CD4-positive, alpha-beta T cell treated with Interleukin-21 for 1 hour (primary cell): Measurements from ENCODE around the gene TIMM17A.

ENCODE experiments used
- DNase-seq: peaks from one replicate; pipeline ENCODE4 v3.0.0-alpha.2; 2020

Gene TIMM17A

DNA sequence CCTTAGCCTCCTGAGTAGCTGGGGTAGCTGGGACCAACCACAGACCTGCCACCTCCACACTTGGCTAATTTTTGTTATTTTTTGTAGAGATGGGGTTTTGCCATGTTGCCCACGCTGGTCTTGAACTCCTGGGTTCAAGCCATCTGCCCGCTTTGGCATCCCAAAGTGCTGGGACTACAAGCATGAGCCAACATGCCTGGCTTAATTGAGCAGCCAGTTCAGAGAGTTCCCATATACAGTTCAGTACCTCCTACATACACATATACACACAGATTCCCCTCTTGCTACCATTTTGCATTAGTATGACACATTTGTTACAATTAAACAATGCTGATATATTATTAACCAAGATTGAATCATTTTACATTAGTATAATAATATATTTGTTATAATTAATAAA is 30.1 kb downstream of the TIMM17A start:
- no peak for DNase-seq

DNA sequence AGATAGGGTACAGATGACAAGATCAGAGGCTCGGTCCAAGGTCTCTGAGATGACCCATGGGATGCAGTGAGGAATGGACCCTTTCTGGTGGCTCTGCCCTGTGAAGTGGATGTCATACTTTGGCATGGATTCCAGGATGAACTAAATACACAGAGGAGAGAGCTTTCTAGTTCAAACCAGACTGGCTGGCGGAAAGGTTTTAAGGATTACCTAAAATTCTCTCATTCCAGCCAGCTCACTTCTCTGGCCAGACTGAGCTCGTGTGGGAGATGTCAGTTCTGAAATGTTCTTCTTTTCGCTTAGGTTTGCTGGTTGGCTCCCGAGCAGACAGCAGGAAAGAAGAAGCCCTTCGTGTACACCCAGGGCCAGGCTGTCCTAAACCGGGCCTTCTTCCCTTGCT is 33.3 kb downstream of the TIMM17A start:
- no peak for DNase-seq

DNA sequence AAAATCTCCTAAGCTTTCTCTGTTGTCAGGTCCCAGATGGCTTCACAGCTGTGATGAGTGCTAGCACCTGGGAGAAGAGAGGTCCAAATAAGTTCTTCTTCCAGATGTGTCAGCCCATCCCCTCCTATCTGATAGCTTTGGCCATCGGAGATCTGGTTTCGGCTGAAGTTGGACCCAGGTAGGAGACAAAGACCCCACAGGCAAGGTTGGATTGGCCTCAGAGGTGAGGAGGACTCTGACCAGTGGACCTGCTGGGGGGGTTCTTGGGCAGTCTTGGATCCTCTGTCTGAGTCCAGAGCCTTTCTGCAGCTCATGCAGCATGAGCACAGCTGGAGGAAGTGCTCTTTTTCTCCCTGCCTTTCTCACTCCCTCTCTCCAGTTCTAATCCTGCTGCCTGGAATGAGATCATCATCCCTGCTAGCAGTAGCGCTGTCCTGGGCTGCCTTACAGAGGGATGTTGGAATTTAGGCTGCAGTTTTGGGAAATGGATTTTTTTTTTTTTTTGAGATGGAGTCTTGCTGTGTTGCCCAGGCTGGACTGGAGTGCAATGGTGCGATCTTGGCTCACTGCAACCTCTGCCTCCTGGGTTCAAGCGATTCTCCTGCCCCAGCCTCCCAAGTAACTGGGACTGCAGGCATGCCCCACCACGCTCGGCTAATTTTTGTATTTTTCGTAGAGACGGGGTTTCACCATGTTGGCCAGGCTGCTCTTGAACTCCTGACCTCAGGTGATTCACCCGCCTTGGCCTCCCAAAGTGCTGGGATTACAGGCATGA is 34.2 kb downstream of the TIMM17A start:
- DNase-seq = no peak

DNA sequence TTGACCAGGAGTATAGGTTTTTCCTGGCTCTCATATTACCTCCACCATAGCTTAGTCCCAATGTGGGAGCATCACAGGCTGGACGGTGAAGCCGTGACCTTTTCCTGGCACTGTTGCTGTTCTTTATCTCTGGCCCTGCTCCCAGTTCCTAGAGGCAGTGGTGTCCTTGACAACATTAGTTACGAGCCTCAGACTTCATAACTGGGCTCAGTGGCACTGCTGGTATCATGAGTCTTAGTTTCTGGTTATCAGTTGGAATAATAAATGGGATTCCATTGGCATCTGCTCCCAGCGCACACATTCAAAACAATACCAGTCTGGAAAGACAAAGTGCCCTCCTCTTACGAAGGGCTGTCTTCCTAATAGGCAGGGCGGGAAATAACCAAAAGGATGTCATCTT is 35.1 kb downstream of the TIMM17A start:
- no peak for DNase-seq

DNA sequence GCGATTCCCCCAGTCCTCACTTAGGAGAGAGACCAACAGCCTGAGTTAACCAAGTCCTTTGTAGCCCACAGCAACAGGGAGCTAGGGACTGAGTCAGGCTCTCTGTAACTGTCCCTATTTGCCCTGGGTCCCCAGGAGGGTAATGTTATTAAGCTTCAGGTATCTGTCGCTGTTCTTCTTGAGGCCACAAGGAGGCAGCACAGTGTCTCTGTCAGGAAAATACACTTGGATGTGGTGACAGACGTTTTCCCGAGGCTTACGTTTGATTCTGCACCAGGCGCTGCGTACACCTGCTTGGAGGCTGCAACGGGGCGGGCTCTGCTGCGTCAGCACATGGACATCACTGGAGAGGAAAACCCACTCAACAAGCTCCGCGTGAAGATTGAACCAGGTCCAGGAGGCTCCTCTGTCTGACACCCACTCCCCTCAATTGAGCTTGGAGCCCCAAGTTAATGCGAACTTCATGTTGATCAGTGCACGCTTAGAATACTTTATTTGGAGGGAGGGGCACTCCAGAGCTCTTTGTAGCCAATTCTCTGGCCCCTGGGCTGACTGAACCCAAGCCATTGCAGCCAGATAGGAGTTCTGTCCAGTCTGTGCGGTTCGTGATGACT is 44.4 kb downstream of the TIMM17A start:
- peak; percentile 40 for DNase-seq

DNA sequence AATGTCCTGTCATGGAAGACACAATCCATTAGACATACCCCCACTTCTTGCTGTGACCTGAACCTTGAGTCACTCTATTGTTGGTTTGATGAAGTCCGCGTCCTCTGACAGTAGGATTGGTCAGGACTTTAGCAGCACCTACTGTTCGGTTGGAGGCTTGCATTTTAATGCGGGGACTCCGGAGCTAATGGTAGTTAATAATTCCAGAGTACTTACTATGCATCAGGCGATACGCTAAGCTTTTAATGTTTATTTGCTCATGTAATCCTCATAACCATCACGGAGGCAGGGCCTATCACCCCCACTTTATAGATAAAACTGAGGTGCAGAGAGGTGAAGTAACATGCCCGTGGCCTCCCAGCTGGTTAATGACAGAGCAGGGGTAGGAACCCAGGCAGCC is 47.2 kb downstream of the TIMM17A start:
- no peak for DNase-seq

DNA sequence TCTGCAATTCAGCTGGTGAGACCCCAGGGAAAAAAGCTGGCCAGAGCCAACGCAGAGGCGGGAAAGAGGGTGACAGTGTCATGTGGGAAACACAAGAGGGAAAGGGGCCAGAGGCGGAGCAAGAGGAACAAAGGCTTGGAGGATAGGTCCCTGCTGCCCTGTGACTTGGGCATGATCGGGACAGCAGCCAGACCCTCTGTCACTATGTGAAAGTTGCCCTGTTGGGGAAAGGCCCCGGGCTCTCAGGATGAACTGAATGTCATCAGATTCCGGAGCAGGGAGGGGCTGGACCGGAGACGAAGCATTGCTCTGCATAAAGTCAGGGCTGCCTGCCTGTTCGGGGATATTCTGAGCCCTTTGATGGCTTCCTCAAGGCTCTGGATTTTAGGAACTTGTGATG is 49.4 kb downstream of the TIMM17A start:
- DNase-seq = no peak

DNA sequence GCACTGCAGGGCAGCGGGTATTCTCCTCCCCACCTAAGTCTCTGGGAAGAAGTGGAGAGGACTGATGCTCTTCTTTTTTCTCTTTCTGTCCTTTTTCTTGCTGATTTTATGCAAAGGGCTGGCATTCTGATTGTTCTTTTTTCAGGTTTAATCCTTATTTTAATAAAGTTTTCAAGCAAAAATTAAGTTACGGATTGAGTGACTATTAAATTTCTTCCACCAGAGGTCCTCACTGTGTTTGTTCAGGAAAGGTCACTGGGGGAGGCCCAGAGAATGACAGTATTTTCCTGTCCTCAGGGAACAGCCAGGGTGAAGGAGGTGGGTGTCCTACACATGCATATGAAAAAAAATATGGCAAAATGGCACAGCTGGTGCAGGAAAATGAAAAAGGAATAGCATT is 50.7 kb downstream of the TIMM17A start:
- no peak for DNase-seq

DNA sequence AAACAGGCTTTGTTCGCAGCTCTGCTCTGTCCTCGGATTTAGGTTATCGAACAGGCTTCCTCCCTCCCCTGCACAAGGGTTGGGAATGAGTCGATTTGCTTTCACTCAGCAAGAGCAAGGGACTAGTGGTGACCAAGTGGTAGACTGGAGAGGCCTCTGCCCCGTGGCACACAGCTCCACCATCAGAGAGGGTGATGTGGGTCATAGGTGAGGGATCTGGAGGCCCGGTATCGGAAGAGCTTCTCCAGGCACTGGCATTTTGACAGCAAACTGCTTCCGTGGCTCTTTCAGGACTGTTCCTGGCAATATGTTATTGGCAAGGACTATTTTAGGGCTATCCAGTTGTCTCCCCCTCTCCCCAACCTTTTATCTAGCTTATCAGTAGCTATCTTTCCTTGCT is 52.0 kb downstream of the TIMM17A start:
- no peak for DNase-seq

DNA sequence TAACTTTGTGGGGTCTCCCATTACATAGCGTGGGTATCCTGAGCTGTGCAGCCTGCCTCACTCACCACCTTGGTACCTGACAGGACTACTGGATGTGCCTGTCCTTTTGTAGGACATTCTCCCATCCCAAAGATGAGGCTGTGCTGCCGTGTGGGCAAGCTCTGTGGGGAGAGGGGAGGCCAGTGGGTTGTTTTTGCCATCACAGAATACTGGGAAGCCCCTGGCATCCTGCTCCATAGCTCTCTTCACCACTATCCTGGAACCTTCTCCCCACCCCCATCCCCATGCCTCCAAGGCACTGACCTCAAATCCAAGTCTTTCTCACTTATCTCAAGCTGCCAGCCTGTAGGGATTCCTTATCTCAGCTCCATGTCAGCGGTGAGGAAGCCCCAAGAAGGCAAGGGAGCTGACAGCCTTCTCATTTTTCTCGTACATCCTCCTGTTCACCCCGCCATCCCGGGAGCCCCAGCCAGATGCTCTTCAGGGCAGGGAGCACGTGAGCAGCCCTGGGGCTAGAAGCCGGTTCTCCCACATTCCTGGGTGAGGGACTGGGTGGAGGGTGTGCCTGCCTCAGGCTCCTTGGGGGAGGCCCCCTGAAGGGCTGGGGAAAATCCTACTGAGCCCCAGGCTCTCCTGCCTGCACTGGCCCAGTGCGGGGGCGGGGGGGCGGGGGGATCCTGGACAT is 52.6 kb downstream of the TIMM17A start:
- DNase-seq = no peak

DNA sequence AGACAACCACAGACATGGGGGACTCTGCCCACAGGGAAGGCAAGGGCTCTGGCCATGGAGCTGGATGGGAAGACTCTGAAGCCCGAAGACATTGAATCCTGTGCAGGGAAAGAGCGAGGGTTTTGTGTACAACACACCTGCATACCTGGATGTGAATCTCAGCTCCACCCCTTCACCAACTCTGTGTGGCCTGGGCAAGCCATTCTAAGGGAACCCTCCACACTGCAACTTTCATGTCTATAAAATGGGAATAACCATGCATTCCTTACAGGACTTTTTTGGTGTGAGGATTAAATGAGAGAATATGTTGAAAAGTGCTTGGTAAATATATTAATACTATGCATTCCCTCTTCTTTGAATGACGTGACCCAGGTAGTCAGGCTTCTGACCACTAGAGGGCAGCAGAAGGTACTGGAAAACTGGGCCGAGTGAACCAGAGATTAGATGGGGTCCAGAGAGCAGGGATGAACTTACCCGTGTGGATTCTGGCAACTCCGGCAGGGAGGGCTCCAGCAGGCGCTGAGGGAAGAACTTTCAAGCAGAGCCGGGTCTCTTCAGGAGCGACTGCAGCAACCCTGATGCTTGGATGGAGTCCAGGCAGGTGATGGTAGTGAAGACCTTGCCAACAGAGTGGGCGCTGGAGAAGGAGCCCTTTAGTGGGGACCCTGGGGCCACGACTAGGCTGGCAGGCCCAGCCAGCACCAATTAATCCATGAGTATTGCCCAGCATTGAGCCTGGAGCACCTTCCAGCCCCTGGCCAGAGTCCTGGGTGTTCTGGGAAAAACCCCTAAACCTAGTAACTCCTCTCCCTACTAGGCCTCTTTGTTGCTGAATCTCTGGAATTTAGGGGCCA is 54.2 kb downstream of the TIMM17A start:
- DNase-seq = peak; percentile 59

DNA sequence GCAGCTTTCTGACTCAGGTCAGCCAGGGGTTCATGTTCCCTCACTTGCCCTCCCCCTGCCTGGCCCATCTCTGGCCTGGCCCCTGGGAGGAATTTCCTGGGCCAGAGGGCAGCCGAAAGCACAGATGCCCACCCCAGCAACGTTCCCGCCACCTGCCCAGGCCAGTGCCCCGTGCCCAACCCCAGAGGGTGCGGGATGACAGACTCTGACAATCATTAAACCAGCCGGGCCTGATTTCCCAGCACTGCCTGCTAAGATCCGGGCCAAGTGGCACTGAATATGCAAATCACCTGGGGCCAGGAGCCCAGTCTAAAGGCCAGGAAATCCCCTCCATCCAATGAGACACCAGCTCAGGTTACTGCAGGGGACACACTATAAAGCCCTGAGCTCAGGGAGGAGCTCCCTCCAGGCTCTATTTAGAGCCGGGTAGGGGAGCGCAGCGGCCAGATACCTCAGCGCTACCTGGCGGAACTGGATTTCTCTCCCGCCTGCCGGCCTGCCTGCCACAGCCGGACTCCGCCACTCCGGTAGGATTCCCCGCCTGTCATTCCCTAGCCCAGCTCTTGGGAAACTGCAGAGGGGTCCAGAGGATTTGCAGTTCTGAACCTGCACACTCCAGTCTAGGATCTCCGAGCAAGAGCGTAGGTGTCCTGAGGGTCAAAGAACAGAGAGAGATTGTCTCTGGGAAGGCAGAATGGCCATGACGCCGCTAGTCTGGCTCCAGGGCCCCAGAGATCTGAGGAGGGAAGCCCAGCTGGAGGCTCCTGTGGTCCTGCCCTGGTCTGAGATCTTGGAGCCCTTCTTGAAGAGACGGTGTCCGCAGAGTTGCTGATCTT is 55.1 kb downstream of the TIMM17A start, which contains the start of gene ELF3:
Gene ELF3 (plus strand): TSS at position 408 of the 836 bp plus-strand sequence. CDS start 550 bp downstream, outside the sequence.
- no peak for DNase-seq

DNA sequence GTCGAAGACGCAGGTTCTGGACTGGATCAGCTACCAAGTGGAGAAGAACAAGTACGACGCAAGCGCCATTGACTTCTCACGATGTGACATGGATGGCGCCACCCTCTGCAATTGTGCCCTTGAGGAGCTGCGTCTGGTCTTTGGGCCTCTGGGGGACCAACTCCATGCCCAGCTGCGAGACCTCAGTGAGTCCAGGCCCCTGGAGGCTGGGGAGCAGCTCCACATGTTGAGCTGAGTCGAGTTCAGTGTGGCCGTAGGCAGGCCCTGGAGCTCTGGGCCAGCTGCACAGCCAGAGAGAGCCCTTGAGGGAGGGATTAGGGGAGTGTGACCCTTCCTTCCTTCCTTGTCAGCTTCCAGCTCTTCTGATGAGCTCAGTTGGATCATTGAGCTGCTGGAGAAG is 56.7 kb downstream of the TIMM17A start:
- DNase-seq = no peak

DNA sequence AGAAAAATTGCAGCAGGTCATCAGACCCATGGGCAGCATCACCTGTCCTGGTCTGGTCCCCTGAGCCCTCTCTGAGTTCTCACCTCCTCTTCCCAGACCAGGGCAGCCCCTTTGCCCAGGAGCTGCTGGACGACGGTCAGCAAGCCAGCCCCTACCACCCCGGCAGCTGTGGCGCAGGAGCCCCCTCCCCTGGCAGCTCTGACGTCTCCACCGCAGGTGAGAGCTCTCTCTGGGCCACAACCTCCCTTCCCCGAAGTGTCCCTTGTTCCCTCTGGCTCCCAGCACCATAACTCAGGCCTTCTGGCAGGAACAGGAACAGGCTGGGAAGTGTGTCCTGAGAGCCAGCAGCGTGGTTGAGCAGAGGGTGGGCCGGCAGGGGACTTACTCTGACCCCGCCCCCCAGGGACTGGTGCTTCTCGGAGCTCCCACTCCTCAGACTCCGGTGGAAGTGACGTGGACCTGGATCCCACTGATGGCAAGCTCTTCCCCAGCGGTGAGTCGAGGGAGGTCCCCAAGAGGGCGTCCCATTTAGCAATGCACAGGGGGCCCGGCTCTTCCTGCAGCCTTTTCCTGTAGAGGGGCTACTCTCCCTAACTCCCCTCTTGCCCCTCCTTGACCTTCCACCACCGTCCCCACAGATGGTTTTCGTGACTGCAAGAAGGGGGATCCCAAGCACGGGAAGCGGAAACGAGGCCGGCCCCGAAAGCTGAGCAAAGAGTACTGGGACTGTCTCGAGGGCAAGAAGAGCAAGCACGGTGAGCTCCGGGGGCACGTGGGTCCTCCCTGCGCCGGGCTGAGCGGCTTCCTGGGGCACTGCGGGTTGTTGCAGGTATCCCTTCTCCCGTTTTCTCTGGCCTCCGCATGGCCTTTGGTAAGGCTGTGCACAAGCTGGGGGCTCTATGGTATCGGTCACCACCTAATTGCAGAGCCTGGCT is 57.5 kb downstream of the TIMM17A start:
- no peak for DNase-seq

DNA sequence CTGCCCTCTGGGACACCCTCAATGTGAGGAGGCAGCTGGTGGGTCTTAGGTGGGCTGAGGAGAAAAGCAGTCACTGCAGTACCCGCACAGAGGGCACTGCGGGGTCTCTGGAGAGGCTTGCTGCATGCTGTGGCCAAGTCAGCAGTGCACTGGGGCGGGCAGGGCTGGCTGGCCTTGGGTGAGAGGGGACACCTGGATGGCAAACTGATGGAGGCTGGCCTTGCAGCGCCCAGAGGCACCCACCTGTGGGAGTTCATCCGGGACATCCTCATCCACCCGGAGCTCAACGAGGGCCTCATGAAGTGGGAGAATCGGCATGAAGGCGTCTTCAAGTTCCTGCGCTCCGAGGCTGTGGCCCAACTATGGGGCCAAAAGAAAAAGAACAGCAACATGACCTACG is 58.3 kb downstream of the TIMM17A start:
- DNase-seq = no peak

DNA sequence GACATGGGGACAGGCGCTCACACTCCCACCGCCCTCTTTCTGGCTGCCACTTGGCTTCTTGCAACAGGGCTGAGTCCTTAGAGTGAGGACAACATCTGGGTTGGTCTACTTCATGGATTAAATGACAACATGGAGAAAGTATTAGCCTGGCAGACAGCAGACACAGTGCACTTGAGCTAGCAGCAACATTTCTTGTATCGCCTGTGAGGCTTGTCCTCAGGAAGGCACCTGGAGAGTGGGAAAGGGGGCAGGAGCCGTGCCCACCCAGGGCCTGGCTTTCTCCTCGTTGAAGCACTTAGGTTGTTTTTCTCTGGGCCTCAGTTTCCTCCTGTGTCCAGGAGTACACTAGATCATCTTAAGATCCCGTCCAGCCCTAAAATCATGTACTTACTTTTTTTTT is 58.8 kb downstream of the TIMM17A start:
- no peak for DNase-seq

DNA sequence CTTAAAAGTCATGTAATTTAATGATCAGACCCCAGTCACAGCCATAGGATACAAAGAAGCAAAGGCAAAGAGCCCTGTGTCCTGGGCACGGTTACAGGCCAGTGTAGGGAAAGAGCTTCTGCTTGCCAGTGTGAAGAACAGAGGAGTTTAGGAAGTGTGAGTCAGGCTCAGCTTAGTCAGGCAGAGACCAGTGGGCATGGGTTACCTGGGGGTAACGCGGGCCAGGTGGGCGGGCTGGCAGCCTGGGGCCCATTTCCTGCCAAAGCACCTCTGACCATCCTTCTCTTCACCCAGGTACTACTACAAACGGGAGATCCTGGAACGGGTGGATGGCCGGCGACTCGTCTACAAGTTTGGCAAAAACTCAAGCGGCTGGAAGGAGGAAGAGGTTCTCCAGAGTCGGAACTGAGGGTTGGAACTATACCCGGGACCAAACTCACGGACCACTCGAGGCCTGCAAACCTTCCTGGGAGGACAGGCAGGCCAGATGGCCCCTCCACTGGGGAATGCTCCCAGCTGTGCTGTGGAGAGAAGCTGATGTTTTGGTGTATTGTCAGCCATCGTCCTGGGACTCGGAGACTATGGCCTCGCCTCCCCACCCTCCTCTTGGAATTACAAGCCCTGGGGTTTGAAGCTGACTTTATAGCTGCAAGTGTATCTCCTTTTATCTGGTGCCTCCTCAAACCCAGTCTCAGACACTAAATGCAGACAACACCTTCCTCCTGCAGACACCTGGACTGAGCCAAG is 59.8 kb downstream of the TIMM17A start:
- no peak for DNase-seq

DNA sequence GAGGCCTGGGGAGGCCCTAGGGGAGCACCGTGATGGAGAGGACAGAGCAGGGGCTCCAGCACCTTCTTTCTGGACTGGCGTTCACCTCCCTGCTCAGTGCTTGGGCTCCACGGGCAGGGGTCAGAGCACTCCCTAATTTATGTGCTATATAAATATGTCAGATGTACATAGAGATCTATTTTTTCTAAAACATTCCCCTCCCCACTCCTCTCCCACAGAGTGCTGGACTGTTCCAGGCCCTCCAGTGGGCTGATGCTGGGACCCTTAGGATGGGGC is 60.3 kb downstream of the TIMM17A start:
- no peak for DNase-seq

DNA sequence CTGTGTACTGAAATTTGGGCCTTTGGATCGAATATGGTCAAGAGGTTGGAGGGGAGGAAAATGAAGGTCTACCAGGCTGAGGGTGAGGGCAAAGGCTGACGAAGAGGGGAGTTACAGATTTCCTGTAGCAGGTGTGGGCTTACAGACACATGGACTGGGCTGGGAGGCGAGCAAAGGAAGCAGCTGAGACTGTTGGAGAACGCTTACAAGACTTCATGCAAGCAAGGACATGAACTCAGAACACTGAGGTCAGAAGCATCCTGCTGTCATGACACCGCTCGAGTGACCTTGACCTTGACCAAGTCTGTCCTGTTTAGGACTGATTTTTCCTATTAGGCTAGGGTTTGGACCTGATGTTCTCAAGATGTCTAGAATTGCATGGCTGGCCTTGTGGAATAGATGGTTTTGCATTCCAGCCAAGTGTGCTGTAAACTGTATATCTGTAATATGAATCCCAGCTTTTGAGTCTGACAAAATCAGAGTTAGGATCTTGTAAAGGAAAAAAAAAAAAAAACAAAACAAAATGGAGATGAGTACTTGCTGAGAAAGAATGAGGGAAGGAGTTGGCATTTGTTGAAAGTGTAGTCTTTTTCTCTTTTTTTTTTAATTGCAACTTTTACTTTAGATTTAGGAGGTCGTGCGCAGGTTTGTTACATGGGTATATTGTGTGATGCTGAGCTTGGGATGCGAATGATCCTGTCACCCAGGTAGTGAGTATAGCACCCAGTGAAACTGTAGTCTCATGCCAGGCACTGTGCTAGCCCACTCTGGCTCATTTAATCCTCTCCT is 60.9 kb downstream of the TIMM17A start:
- DNase-seq = no peak
